22Rv1 (cell line): Measurements from ENCODE around the gene USP21.

Source experiments
- H3K27ac ChIP-seq: fragments of 450-650 bp; 2 replicates; pipeline ENCODE4 v1.5.1; 2017
- CTCF ChIP-seq: fragments of 450-650 bp; IDR thresholded peaks from 2 replicates; pipeline ENCODE4 v1.5.1; 2017; ENCODE audit warnings: mild to moderate bottlenecking
- ZFX ChIP-seq: fragments of 450-650 bp; IDR thresholded peaks from 2 replicates; pipeline ENCODE4 v1.6.1; 2017; ENCODE audit warnings: antibody characterized with exemption, borderline replicate concordance

Gene USP21

GRCh38 chr1:161188381-161188780, 29.1 kb downstream of the USP21 start:
- no peak overlapping the region for H3K27ac ChIP-seq
- TF ChIP-seq CTCF (no peak), ZFX (no peak)

GRCh38 chr1:161189036-161189435, 29.7 kb downstream of the USP21 start:
- H3K27ac ChIP-seq: no peak overlapping the region
- TF ChIP-seq CTCF (no peak), ZFX (no peak)

GRCh38 chr1:161190962-161191521, 31.7 kb downstream of the USP21 start:
- no peak for TF ChIP-seq CTCF
- no peak for TF ChIP-seq ZFX
- no peak overlapping the region for H3K27ac ChIP-seq

GRCh38 chr1:161191971-161192370, 32.7 kb downstream of the USP21 start:
- TF ChIP-seq ZFX: no peak
- TF ChIP-seq CTCF: no peak
- no peak overlapping the region for H3K27ac ChIP-seq

- H3K27ac ChIP-seq: no peak overlapping the region
- TF ChIP-seq CTCF: peak; percentile 99
- TF ChIP-seq ZFX: no peak
Measured at GRCh38 chr1:161192476-161193465, 33.5 kb downstream of the USP21 start.

- TF ChIP-seq ZFX (no peak), CTCF (peak; percentile 32; the same call in 1 of the 2 replicates)
- no peak overlapping the region for H3K27ac ChIP-seq
Measured at GRCh38 chr1:161193561-161194235, 34.4 kb downstream of the USP21 start.
